Large intestine (tissue), 3 donors: ENCODE measurements around the gene RIMS4. TPM values are rescaled to one million over a fixed set of nuclear protein-coding genes. Genes with fewer than 3 reads are reported as not detected.
A peak's percentile ranks its signal among the peaks of the same experiment; 100 is the strongest.

Experiments used
- DNase-seq, 2 donors: peaks; one replicate each; pipeline versions ENCODE4 v3.0.0 to v3.0.0-alpha.2; 2013
- H3K27ac ChIP-seq: one replicate; pipeline ENCODE4 v1.5.1; 2013; ENCODE audit warnings: low read length
- H3K27me3 ChIP-seq: 2 replicates; pipeline ENCODE4 v1.6.1; 2013; ENCODE audit warnings: low read length; ENCODE audit not compliant: control insufficient read depth, insufficient read depth
- H3K36me3 ChIP-seq: 2 replicates; pipeline ENCODE4 v1.6.1; 2013; ENCODE audit warnings: low read length; ENCODE audit not compliant: control insufficient read depth, insufficient read depth
- H3K4me1 ChIP-seq: one replicate; pipeline ENCODE4 v1.6.1; 2013; ENCODE audit warnings: low read length; ENCODE audit not compliant: control insufficient read depth, insufficient read depth
- H3K4me3 ChIP-seq: one replicate; pipeline ENCODE4 v1.5.1; 2013; ENCODE audit warnings: low read length
- H3K9me3 ChIP-seq: one replicate; pipeline ENCODE4 v1.6.1; 2013; ENCODE audit warnings: mild to moderate bottlenecking, low read depth, low read length, moderate library complexity; ENCODE audit not compliant: control insufficient read depth
- WGBS: methylation state at CpG from one replicate; pipeline ENCODE4 v1.1.5; 2013; ENCODE audit warnings: low lambda C conversion rate; ENCODE audit not compliant: insufficient coverage; 5-methylcytosine and 5-hydroxymethylcytosine counted together
- polyA plus RNA-seq: library from polyadenylated mRNA; unstranded; fragments of 120-200 nt; gene quantifications from one replicate; pipeline ENCODE4 v1.2.1, GENCODE V29; 2013

RIMS4 gene
- polyA plus RNA-seq, 1 donor, result 4.1 TPM

- Histone ChIP-seq H3K27ac (no peak overlapping the region), H3K36me3 (no peaks in the 10 kb centered on the region), H3K4me3 (peak overlapping the region; percentile 43), H3K9me3 (no peaks in the 10 kb centered on the region), H3K27me3 (peaks cover 35% of the 10 kb centered on the region), H3K4me1 (peaks cover 4% of the 10 kb centered on the region)
- no peak for DNase-seq
- WGBS, result no CpG with 5 or more reads among the region's 49 CpGs
These were observed 320 bp downstream of the RIMS4 start for GRCh38 chr20:44810061-44810390.

GRCh38 chr20:44809380-44810060 is 826 bp downstream of the RIMS4 start:
- Histone ChIP-seq H3K4me3 (peak overlapping the region; percentile 43), H3K27ac (no peak overlapping the region), H3K36me3 (no peaks in the 10 kb centered on the region), H3K9me3 (no peaks in the 10 kb centered on the region), H3K4me1 (peaks cover 4% of the 10 kb centered on the region), H3K27me3 (peaks cover 35% of the 10 kb centered on the region)
- no CpG with 5 or more reads among the region's 34 CpGs for WGBS
- DNase-seq, result peak in 1 of 2 donors; percentile 17

- Histone ChIP-seq H3K36me3 (no peaks in the 10 kb centered on the region), H3K27me3 (peaks cover 35% of the 10 kb centered on the region), H3K9me3 (no peaks in the 10 kb centered on the region), H3K4me3 (no peak overlapping the region), H3K4me1 (peaks cover 4% of the 10 kb centered on the region), H3K27ac (no peak overlapping the region)
- no peak for DNase-seq
- WGBS, result 83% methylated on average over 1 of the region's 4 CpGs
These were observed 2.7 kb downstream of the RIMS4 start for GRCh38 chr20:44807684-44808056.

GRCh38 chr20:44807051-44807683 is 3.2 kb downstream of the RIMS4 start:
- no peak overlapping the region for H3K27ac ChIP-seq

GRCh38 chr20:44805979-44806620 is 4.2 kb downstream of the RIMS4 start:
- Histone ChIP-seq H3K4me3 (no peak overlapping the region), H3K36me3 (no peaks in the 10 kb centered on the region), H3K9me3 (no peaks in the 10 kb centered on the region), H3K4me1 (peaks cover 4% of the 10 kb centered on the region), H3K27me3 (peaks cover 21% of the 10 kb centered on the region), H3K27ac (no peak overlapping the region)
- DNase-seq, result peak; percentile 43 to 52
- WGBS, result no CpG with 5 or more reads among the region's 9 CpGs

More at GRCh38 chr20:44807051-44807683, 3.2 kb downstream of the RIMS4 start:
- H3K9me3 ChIP-seq, result no peaks in the 10 kb centered on the region
- H3K4me3 ChIP-seq, result no peak overlapping the region
- peaks cover 32% of the 10 kb centered on the region for H3K27me3 ChIP-seq
- no peaks in the 10 kb centered on the region for H3K36me3 ChIP-seq
- H3K4me1 ChIP-seq, result peaks cover 4% of the 10 kb centered on the region
- no peak for DNase-seq
- WGBS, result 69% methylated on average over 2 of the region's 7 CpGs

- H3K27ac ChIP-seq, result no peak overlapping the region
- H3K9me3 ChIP-seq, result no peaks in the 10 kb centered on the region
- peaks cover 4% of the 10 kb centered on the region for H3K4me1 ChIP-seq
- WGBS, result no CpG with 5 or more reads among the region's 9 CpGs
- H3K27me3 ChIP-seq, result peaks cover 16% of the 10 kb centered on the region
- DNase-seq, result no peak
- H3K36me3 ChIP-seq, result no peaks in the 10 kb centered on the region
- no peak overlapping the region for H3K4me3 ChIP-seq
These were observed 4.9 kb downstream of the RIMS4 start for GRCh38 chr20:44805335-44805978.

- Histone ChIP-seq H3K9me3 (no peaks in the 10 kb centered on the region), H3K36me3 (no peaks in the 10 kb centered on the region), H3K4me1 (no peaks in the 10 kb centered on the region), H3K4me3 (no peak overlapping the region), H3K27ac (no peak overlapping the region), H3K27me3 (no peaks in the 10 kb centered on the region)
- no CpG with 5 or more reads among the region's 9 CpGs for whole genome bisulfite sequencing
- peak; percentile 11 to 14 for DNase-seq
These were observed 6.9 kb downstream of the RIMS4 start for GRCh38 chr20:44803383-44803941.

GRCh38 chr20:44802702-44803101 is 7.6 kb downstream of the RIMS4 start:
- 100% methylated on average over 3 of the region's 4 CpGs for WGBS

GRCh38 chr20:44800391-44801046 is 9.8 kb downstream of the RIMS4 start:
- H3K4me1 ChIP-seq, result no peaks in the 10 kb centered on the region
- no peak for DNase-seq
- no peak overlapping the region for H3K27ac ChIP-seq
- H3K36me3 ChIP-seq, result no peaks in the 10 kb centered on the region
- no peaks in the 10 kb centered on the region for H3K27me3 ChIP-seq
- no peaks in the 10 kb centered on the region for H3K9me3 ChIP-seq
- no CpG with 5 or more reads among the region's 8 CpGs for WGBS
- H3K4me3 ChIP-seq, result no peak overlapping the region

More at GRCh38 chr20:44802702-44803101, 7.6 kb downstream of the RIMS4 start:
- no peak for DNase-seq
- H3K4me1 ChIP-seq, result no peaks in the 10 kb centered on the region
- no peaks in the 10 kb centered on the region for H3K27me3 ChIP-seq
- H3K27ac ChIP-seq, result no peak overlapping the region
- H3K9me3 ChIP-seq, result no peaks in the 10 kb centered on the region
- H3K4me3 ChIP-seq, result no peak overlapping the region
- H3K36me3 ChIP-seq, result no peaks in the 10 kb centered on the region

GRCh38 chr20:44799691-44800090 is 10.7 kb downstream of the RIMS4 start:
- Histone ChIP-seq H3K27ac (no peak overlapping the region), H3K36me3 (no peaks in the 10 kb centered on the region), H3K4me1 (no peaks in the 10 kb centered on the region), H3K9me3 (no peaks in the 10 kb centered on the region), H3K4me3 (no peak overlapping the region), H3K27me3 (no peaks in the 10 kb centered on the region)
- DNase-seq, result no peak
- WGBS, result no CpG with 5 or more reads among the region's 5 CpGs
